ENCODE data around the gene CUEDC1.

The CUEDC1 gene, protein sequence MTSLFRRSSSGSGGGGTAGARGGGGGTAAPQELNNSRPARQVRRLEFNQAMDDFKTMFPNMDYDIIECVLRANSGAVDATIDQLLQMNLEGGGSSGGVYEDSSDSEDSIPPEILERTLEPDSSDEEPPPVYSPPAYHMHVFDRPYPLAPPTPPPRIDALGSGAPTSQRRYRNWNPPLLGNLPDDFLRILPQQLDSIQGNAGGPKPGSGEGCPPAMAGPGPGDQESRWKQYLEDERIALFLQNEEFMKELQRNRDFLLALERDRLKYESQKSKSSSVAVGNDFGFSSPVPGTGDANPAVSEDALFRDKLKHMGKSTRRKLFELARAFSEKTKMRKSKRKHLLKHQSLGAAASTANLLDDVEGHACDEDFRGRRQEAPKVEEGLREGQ

DNA sequence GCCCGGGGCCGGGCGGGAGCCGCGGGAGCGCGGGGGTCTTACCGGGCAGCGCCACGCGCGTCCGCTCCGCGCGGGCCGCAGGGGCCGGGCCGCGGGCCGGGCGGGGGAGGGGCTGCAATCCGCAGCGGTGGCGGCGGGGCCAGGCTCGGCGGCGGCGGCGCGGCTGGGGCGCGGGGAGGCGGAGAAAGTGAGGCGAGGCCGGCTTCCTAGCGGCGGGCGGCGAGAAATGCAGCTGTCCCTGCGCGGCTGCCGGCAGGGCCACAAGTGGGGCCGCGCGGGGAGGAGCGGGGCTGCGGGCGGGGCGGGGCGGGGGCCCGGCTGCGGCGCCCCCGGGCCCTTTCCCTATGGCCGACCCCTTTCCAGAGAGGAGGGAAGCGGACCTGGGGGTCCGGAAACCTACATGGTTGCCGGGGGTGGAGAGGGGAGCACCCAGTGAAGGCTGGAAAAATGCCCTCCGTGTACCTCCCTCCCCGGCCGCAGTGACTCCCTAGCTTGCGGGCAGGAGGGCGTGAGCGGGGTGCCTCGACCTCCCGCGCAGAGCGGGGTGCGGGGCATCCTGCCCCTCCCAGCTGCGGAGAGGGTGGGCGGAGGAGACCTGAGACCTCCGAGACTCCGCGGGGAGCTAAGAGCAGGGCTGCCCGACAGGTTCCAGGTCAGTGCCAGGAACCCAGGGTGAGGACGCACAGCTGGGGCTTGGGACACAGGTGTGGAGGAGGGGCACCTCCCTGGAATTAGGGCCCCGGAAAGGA is at the start of gene CUEDC1:
CUEDC1 (minus strand) TSS at position 230 of the 749 bp plus-strand sequence. CDS start 69,848 bp downstream, outside the sequence.
- TF ChIP-seq, protein P1, sequence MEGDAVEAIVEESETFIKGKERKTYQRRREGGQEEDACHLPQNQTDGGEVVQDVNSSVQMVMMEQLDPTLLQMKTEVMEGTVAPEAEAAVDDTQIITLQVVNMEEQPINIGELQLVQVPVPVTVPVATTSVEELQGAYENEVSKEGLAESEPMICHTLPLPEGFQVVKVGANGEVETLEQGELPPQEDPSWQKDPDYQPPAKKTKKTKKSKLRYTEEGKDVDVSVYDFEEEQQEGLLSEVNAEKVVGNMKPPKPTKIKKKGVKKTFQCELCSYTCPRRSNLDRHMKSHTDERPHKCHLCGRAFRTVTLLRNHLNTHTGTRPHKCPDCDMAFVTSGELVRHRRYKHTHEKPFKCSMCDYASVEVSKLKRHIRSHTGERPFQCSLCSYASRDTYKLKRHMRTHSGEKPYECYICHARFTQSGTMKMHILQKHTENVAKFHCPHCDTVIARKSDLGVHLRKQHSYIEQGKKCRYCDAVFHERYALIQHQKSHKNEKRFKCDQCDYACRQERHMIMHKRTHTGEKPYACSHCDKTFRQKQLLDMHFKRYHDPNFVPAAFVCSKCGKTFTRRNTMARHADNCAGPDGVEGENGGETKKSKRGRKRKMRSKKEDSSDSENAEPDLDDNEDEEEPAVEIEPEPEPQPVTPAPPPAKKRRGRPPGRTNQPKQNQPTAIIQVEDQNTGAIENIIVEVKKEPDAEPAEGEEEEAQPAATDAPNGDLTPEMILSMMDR (conservative IDR thresholded peaks at IDR 0.05), result peak; percentile 67
- peak within 1 kb of the TSS; percentile 73; the same call in 1 of the 2 replicates for H3K27ac ChIP-seq

DNA sequence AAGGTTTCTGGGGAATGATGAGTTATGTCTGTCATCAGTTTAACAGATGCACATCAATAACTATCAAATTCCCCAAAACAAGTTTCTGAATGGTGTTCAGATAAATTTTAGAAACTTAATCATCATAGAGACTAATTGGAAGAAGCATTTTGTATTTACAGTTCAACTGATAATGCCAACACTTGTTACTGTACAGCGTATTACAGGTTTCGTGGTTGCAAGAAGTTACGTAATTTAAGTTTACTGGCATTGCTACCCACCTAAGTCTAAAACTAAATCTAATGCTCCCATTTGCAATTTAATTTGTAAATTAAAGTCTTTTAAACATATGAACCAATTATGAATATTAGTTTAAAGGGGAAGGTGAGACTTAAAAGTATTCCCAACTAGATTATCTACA is 48.8 kb upstream of the CUEDC1 start:
- H3K27ac ChIP-seq, result peak overlapping the region; percentile 99; the same call in 1 of the 2 replicates

DNA sequence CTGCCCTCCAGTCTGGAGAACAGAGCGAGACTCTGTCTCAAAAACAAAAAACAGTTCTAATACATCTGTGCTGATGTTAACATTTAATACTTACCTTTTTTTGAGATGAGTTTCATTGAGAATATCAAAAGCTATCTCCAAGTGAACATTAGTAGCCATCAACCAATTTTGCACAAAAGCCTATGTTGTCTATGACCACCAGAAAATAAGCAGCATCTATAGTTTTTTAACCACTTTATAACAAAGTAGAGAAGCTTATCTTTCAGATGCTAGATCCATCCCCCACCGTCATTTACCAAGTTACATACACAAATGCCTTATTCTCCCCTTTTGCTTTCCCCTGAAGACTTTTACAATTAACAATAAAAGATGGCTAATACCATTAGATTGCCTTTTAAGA is 47.8 kb upstream of the CUEDC1 start:
- TF ChIP-seq, protein P1 (conservative IDR thresholded peaks at IDR 0.05), result no peak
- H3K27ac ChIP-seq, result peak overlapping the region; percentile 99; the same call in 1 of the 2 replicates

More for the DNA sequence above, 48.8 kb upstream of the CUEDC1 start:
- TF ChIP-seq, protein P1 (conservative IDR thresholded peaks at IDR 0.05), result no peak

DNA sequence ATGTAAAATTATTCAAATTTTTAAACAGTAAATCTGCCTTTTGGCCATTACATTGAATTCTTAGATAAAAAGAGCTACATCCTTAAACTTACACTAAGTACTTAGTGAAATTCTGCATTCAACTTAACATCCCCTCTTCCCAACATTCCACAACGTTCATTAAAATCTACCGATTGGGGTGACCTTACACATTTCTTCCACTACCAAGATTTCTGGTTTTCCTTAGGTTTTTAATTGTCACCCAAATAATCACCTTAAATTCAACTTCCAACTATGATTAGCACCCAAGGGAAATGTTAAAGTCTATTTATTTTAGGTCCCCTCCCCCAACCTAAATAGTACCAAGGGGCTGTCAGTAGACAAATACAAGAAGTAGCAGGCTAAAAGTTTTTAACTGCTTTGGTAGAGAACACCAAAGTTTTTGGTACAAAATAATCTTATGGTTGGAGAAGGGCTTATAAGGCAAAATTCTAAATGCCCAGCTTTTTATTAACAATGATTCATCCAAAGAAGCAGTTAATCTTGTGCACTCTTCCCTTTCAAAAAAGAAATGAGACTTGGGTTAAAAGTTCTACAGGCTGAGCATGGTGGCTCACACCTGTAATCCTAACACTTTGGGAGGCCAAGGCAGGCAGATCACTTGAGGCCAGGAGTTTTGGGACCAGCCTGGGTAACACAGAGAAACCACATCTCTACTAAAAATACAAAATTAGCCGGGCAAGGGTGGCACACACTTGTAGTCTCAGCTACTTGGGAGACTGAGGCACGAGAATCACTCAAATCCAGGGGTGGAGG is 47.1 kb upstream of the CUEDC1 start:
- TF ChIP-seq, protein P1 (conservative IDR thresholded peaks at IDR 0.05), result no peak
- H3K27ac ChIP-seq, result peak overlapping the region; percentile 19; the same call in 1 of the 2 replicates

DNA sequence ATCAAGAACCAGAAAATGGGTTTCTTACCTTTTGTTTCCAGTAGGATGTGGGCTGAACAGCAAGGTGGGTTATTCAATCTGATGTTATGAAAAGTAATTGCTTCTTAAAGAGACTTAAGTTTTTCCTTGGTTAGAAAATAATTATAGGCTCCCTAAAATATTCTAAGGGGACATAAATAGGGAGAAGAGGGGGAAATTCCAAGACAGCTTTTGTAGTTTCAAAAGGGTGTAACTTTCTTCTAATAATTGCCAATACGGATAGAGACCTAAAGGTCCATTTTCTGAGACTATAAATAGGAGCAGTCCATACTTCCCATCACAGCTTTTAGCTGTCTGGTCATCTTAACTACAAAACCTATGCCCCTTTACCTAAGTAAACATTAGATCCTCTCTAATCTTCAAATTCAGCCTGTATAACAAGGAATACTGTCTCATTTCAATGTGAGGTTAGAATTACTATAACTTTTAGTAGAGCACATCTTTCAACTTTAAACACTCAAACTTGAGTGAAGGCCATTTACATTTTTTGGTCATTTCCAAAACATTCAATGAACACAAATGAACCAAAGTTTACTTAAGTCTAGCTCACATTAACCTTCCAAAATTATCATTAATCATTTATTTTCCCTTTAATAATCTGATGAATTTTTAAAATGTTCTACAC is 46.4 kb upstream of the CUEDC1 start:
- H3K27ac ChIP-seq, result peak overlapping the region; percentile 19; the same call in 1 of the 2 replicates
- TF ChIP-seq, protein P1 (conservative IDR thresholded peaks at IDR 0.05), result no peak

DNA sequence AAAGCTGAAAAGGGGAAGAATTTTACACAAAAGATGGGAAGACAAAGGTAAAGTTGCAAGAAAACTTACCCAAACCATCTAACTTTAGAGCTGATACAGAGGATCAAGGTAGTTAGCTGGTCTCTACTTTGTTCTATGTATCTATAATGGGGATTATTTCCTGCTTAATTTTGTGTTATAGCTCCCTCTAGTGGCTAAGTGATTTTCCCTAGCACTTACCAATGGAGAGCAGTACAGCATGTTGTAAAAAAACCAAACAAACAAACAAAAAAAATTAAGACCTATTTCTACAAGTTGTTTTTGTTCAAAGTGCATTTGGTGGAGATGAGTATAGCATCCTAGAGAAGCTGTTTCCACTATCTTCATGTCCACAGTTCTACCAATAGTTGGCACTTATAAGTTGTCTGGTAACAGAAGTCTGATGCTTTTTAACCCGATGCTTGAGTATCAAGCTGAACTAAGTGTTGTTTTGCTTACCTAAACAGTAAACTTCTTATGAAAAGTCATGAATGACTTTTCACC is 44.3 kb upstream of the CUEDC1 start:
- H3K27ac ChIP-seq, result no peak overlapping the region
- TF ChIP-seq, protein P1 (conservative IDR thresholded peaks at IDR 0.05), result peak; percentile 84

Data from VCaP (cell line).